Embryonic facial prominence (tissue), 1 donor: ENCODE measurements around the gene MEIS1.

Experiments used
- DNase-seq: peaks from one replicate; pipeline ENCODE4 v3.0.0-alpha.2; 2016; ENCODE audit errors: extremely low spot score

Gene MEIS1

DNA sequence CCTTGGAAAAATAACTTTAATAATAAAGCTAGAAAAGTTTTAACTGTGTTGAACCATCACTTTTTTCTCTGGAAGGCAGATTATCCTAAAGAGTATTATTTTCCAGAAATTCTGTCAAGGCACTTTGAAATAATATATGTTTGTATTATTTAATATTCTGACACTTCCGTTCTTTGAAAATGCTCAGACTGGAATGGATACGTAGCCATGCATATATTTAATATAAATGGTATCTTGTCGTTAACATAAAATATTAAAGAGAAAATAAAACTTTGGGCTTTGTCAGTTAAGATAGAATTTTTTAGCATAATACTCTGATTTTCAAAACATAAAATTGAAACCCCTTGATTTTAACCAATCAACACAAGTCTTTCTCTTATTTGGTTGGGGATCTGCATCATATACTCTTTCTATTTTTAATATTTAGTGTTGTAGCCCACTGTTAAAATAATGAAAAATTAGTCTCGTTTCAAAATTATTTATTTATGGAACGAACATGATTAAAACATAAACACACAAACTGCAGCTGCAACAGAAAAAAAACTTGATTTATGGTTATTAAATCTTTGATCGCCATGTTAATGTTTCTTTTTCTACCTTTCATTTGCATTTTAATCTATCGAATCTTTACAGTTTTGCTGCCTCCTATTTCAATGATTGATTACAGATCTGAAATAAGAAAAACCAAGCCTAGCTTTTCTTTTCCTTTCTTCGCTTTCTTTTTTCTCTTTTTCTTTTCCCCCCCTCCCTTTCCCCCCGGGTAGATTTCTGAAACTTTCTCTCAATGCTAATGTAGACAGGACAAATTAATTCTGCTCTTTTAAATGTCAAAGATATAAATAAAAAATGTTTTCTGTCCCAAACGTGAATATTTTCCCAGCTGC lies 145.5 kb downstream of the MEIS1 start:
- DNase-seq = no peak

DNA sequence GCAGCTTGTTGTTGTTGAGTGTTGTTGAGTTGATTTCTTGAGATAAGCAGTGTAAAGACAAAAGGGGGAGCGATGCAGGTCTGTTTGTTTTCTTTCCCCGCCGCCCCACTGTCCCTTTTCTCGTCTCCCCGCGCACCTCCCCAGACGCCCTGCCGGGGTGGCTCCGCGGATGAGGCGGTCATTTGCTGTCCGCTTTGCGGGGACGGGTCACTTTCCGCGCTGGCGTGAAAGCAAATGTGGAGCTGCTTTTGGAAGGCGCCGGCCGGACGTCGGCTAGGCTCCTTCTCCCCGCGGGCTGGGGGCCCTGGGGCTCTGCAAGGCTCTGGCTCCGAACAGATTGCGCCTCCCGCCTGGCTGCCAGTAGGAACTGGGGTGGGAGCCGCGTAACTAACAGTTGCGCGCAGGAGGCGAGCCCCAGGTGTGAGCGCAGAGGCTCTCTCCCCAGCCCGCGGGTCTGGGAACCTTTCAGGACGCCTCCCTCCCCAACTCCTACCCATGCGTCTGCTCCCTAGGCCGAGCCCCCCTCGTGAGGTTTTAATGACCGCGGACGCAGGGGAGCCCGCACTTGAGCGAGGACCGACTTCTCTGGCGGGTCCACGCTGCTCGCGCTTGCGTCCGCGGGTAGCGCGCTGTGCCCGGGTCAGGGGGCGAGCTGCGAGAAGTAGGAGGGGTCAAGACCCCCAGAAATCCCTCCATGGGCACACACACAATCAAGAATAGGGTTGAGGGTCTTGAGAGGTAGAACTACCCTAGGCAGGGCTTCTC lies 146.6 kb downstream of the MEIS1 start:
- no peak for DNase-seq

DNA sequence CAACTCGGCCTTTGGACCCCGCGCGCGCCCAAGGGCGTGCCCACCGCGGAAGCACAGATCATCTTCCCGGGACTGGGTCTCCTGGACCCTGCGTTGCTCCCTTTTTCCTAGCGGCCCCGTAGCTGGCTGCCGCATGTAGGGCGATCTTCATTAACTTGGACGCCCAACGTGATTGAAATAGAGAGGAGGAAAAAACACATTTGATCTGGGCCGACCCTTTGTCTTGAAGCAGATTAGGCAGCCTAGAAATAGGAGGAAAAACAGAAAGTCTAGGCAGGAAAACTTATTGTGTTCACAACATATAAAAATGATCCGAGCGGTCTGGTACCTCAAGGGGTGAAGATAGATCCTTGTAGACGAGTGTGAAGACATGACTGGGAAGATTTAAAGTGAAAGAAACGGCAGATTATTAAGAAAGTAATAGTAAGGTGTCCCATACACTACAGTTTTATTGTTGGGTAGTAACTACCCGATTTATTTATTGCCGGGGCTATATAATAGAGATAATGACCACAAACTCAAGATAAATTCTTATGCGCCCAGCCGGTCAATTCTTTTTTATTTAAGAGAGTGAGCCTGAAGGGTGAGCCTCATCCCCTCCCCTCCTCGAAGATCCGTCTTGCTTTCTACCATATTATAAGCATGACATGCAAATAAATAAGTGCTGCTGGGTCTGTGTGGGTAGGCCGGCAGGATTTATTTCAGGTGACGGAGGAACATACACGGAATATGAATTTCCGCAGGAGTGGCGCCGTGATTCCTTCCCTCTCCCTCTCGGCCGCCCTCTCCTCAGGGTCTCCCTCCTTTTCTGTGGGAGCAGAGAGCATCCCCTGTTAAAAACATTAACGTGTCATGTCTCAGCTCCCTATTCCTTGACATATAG lies 147.4 kb downstream of the MEIS1 start:
- no peak for DNase-seq

DNA sequence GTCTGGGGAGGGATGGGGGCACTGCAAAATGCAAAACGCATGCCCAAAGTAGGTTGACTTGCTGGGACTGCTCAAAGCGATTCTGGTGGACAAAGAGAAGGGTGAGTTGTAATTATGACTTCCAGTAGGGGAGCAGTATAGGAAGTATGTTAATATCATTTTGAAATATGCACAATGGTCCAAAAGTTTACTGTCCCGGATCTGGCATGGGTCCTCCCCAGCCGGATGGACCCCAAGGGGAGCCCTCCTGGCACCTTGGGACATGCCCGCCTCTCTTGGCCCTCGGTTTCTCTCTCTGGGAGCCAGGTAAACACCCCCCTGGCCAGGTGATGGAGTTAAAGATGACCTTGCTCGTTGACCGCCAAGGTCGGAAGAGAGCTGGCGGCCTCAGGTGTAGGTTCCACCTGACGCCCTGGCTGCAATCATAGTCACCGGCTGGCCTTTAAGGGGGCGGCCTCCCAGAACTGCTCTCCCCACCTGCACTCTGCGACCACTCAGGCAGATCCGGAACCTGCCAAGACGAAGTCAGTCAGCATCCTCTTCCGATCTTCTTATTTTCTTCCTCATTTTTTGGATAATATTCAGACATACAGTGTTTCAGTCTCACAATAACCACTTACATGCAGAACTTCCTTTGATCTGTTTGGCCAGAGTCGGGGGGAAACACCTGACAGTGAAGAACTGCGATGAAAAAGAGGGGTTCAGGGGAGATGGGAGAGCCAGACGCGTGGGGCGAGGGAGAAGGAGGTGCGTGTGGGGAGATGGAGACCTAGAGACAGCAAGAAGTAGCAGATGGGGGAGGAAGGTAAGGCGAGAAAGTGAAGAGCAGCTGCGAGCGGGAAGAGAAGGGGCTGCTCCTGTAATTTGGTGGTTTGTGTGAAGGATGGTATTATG lies 148.3 kb downstream of the MEIS1 start:
- no peak for DNase-seq

DNA sequence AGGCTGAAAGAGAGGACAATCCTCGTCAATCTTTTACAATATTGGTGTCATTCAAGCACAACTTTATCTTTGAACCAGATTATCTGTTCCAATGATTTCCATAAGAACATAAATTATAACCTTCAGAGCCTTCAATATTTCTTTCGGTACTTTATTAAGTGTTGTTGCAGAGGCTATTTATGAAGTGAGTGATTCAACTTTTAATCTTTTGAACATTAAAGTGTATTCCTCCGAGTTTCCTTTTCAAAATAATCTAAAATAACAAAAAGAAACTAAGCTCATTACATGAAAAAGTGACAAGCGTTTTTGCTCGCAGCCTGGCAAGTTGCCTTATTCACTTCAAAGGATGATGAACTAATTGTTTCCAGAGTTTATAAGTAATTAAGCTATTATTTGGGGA lies 149.0 kb downstream of the MEIS1 start:
- no peak for DNase-seq

DNA sequence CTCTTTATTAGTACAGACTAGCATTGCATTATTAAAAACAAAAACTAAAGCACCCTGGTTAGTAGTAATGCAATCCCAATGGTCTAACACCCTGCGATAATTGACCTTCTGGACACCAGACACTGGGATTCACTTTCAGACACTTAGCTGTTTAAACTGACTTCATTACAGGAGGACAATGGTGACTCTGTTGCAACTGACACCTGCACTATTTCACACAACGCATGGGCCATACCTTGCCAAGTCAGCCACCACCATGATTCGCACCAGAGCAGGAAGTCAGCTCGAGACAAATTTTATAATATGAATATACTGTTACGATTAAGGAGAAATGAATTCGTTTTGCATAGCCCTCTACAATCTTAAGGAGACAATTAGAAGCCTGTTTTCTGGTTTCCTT lies 150.7 kb downstream of the MEIS1 start:
- no peak for DNase-seq

DNA sequence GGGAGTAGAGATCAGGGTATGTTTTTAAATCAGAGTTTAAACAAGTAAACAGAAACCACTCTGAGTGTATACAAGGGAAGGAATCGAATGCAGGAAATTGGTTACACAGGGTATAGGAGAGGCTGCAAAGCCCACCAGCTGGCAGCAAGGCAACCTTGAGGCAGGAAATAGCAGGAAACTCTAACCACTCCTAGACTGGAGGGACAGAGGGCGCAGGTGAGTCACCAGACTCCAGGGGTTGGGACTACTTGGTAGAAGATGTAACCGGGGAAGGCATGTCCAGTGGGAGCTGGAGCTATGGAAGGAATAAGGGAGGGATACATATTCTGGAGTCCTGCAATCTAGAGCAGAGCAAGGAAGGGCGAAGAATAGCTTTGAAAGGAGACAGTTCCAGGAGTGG lies 152.3 kb downstream of the MEIS1 start:
- no peak for DNase-seq

DNA sequence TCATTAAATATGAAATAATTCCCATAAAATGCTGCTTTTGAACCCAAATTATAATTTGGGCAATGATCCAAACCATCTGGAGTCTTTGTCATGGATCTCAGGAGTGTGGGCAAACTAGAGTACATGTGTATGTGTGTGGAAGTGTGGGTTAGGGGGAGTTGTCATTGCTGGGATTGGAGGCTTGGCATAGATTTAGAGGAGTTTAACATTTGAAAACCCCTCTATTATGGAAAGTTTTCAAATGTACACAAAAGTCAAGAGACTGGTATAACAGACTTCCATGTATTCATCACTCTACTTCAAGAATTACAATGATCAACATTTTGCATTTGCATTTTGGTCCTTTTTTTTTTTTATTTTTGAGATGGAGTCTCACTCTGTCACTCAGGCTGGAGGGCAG lies 159.1 kb downstream of the MEIS1 start:
- DNase-seq = no peak

DNA sequence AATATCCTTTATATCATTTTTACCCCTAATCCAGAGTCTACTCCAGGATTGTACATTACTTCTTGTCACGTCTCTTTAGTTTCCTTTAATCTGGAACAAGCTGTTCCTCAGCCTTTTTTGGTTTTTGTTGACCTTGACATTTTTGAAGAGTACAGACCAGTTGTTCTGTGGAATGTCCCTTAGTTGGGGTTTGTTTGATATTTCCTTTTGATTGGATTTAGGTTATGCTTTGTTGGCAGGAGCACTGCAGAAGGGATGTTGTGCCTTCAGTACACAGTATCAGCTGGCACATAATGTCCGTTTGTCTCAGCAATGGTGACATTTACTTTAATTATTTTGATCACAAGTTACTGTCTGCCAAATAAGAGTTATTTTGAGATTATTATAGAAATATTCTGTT lies 160.6 kb downstream of the MEIS1 start:
- no peak for DNase-seq

DNA sequence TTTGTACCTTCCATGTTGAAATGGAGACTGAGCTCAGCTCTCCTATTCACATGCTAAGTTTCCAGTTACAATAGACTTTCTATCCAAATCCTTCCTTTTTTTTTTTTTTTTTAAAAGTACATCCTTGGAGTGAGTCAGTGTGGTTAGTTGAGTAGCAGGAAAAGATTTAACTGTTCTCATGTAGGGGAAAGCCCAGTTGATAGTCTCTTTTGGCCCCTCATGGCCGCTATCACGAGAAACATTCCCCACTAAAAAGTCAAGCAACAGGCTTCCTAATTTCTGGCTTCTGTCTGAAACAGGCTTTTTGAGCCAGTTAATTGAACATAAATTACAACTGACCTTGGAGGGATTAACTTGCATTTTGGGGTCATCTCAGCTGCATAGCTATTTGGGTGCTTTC lies 161.3 kb downstream of the MEIS1 start:
- no peak for DNase-seq

DNA sequence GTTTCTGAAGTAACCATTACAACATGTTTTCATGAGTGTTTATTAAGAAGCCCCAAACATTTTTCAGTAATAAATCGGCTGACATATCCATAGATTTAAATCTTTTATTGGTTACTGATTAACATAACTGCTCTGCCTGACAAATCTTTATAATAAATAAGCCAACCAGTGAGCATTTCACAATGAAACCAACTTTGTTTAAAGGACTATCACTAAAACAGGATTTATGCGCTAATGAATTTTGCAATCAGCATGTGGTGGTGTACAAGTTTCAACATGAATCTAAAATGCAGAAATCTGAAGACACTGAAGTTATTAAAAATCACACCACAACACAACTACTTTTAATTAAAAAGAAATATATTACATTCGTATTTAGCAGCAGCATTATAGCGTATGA lies 166.7 kb downstream of the MEIS1 start:
- no peak for DNase-seq

DNA sequence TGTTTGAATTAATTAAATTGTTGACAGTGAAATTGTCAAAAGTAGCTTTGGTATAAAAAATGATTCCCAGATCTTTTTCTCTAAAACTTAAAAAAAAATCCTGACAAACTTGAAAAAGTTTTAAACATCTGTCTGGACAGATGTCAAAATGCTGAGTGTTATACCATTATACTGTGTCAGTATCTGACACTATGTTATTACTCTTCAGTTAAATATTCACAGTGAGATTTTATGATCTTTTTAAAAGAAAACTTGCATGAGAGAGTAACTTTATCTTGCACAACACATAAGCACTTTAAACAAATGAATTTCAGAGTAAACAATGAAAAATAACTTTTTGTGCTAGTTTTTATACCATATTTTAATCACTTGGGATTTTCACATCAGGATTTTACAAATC lies 167.4 kb downstream of the MEIS1 start:
- no peak for DNase-seq

DNA sequence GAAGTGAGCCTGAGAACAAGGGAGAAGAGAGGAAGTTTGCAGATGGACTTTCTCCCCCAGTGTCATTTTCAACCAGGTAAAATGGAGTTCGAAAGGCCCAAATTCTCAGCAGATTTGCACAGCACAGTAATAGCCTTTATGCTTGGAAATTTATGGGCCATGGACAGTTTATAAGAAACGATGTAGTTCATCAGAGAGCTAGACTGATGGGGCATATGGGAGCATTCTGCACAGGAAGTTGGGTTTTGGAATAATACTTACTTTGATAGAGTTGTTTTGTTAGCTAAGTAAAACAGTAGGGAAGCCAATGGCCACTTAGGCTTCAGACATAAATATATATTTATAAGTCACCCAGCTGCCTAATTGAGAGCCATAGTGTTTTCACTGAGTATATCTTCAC lies 169.4 kb downstream of the MEIS1 start:
- no peak for DNase-seq

DNA sequence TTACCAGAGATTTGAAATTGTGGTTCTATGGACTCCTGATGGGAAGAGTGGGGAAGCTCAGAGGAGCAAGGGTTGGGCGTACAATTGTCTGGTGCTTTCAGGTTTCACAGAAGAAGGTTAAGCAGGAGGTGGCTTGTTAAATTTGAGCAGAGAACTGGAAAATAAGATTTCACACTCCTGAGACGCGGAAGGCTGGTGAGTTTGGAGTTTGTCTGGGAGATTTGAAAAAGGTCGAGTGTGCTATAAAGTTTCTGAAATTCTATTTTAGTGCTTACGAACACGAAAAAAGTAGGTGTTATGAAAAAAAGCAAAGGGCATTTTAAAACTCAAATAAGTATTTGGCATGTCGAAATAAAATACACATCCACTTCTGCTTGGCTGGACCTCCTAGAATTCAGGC lies 170.1 kb downstream of the MEIS1 start:
- no peak for DNase-seq

DNA sequence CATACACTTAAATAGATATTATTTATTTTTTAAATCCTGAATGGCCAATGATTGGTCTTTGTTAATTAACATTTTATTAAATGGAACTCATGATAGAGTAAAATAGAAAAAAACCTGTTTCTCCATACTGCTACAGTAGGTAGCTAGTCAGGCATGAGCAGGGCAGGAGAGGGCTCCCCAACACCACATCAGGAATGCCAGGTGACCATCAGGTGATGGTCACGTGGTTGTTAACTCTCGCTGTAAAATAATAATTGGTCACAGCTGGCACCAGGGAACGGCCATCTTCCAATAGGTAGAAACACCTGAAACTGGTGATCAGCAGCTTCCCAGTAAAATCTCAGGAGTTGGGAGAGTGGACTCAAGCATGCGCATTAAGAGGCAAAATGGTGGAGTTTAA lies 172.2 kb downstream of the MEIS1 start:
- DNase-seq = no peak
